ENCODE results near the gene PCOLCE2.
A peak's percentile ranks its signal among the peaks of the same experiment; 100 is the strongest.

PCOLCE2 gene

GRCh38 chr3:142853270-142854168, 35.4 kb downstream of the PCOLCE2 start:
- peak; percentile 95 for DNase-seq (ENCODE audit: low read depth)
- no peak overlapping the region for H3K4me3 ChIP-seq (ENCODE audit: low read length)
- no peak for TF ChIP-seq CTCF (IDR thresholded peaks at IDR 0.05; ENCODE audit: insufficient read depth, low read depth, low read length, missing control alignments)

GRCh38 chr3:142852009-142852408, 36.9 kb downstream of the PCOLCE2 start:
- no peak for TF ChIP-seq CTCF (IDR thresholded peaks at IDR 0.05; ENCODE audit: insufficient read depth, low read depth, low read length, missing control alignments)
- H3K4me3 ChIP-seq (ENCODE audit: low read length), result no peak overlapping the region
- DNase-seq (ENCODE audit: low read depth), result no peak

- H3K4me3 ChIP-seq (ENCODE audit: low read length), result no peak overlapping the region
- no peak for TF ChIP-seq CTCF (IDR thresholded peaks at IDR 0.05; ENCODE audit: insufficient read depth, low read depth, low read length, missing control alignments)
- peak; percentile 91 for DNase-seq (ENCODE audit: low read depth)
These were observed 38.4 kb downstream of the PCOLCE2 start for GRCh38 chr3:142850395-142851023.

- peak; percentile 47 for DNase-seq (ENCODE audit: low read depth)
- TF ChIP-seq CTCF (IDR thresholded peaks at IDR 0.05; ENCODE audit: insufficient read depth, low read depth, low read length, missing control alignments), result no peak
- H3K4me3 ChIP-seq (ENCODE audit: low read length), result no peak overlapping the region
These were observed 39.7 kb downstream of the PCOLCE2 start for GRCh38 chr3:142849148-142849547.

GRCh38 chr3:142846779-142847577, 41.9 kb downstream of the PCOLCE2 start:
- no peak for TF ChIP-seq CTCF (IDR thresholded peaks at IDR 0.05; ENCODE audit: insufficient read depth, low read depth, low read length, missing control alignments)
- no peak for DNase-seq (ENCODE audit: low read depth)

GRCh38 chr3:142844339-142844977, 44.4 kb downstream of the PCOLCE2 start:
- peak; percentile 81 for DNase-seq (ENCODE audit: low read depth)
- TF ChIP-seq CTCF (IDR thresholded peaks at IDR 0.05; ENCODE audit: insufficient read depth, low read depth, low read length, missing control alignments), result peak; percentile 76
- H3K4me3 ChIP-seq (ENCODE audit: low read length), result no peak overlapping the region

More at GRCh38 chr3:142846779-142847577, 41.9 kb downstream of the PCOLCE2 start:
- no peak overlapping the region for H3K4me3 ChIP-seq (ENCODE audit: low read length)
